HG02938 (cell line): ENCODE results near the gene HTR7.
A peak's percentile ranks its signal among the peaks of the same experiment; 100 is the strongest.
"Not testable (repeated sequence)": the region's sequence is repeated elsewhere in the genome, so short reads cannot be mapped to it uniquely, and the experiment has no call there.

ENCODE experiments used
- ATAC-seq: cut with Tn5 transposase; IDR thresholded peaks from one replicate; pipeline ENCODE4 v1.9.1; 2021; ENCODE audit warnings: mild to moderate bottlenecking, moderate library complexity; ENCODE audit not compliant: unreplicated experiment

HTR7 gene

GRCh38 chr10:90859321-90859751 lies 1.5 kb upstream of the HTR7 start:
- ATAC-seq, result no peak

- ATAC-seq, result no peak
These were observed 676 bp upstream of the HTR7 start for GRCh38 chr10:90858461-90858968.

GRCh38 chr10:90856964-90857634 lies 740 bp downstream of the HTR7 start:
- ATAC-seq, result peak; percentile 14

GRCh38 chr10:90856261-90856660 lies 1.6 kb downstream of the HTR7 start:
- no peak for ATAC-seq

GRCh38 chr10:90855126-90855525 lies 2.7 kb downstream of the HTR7 start:
- ATAC-seq, result no peak

- no peak for ATAC-seq
These were observed 7.7 kb downstream of the HTR7 start for GRCh38 chr10:90849956-90850749.

- no peak for ATAC-seq
These were observed 10.4 kb downstream of the HTR7 start for GRCh38 chr10:90847436-90847835.

GRCh38 chr10:90846746-90847145 lies 11.1 kb downstream of the HTR7 start:
- ATAC-seq, result no peak

GRCh38 chr10:90845726-90846125 lies 12.1 kb downstream of the HTR7 start:
- ATAC-seq, result no peak

- ATAC-seq, result no peak
These were observed 15.1 kb downstream of the HTR7 start for GRCh38 chr10:90842725-90843124.

- no peak for ATAC-seq
These were observed 20.4 kb downstream of the HTR7 start for GRCh38 chr10:90837486-90837885.

GRCh38 chr10:90834326-90834725 lies 23.5 kb downstream of the HTR7 start:
- no peak for ATAC-seq

- no peak for ATAC-seq
These were observed 25.7 kb downstream of the HTR7 start for GRCh38 chr10:90832111-90832510.

- ATAC-seq, result no peak
These were observed 35.3 kb downstream of the HTR7 start for GRCh38 chr10:90822508-90822907.

GRCh38 chr10:90821864-90822263 lies 36.0 kb downstream of the HTR7 start:
- ATAC-seq, result not testable (repeated sequence)

- no peak for ATAC-seq
These were observed 37.9 kb downstream of the HTR7 start for GRCh38 chr10:90819911-90820310.

GRCh38 chr10:90818736-90819135 lies 39.1 kb downstream of the HTR7 start:
- no peak for ATAC-seq

GRCh38 chr10:90817128-90817889 lies 40.5 kb downstream of the HTR7 start:
- no peak for ATAC-seq

- ATAC-seq, result no peak
These were observed 41.4 kb downstream of the HTR7 start for GRCh38 chr10:90816466-90816865.

- no peak for ATAC-seq
These were observed 44.1 kb downstream of the HTR7 start for GRCh38 chr10:90813594-90814365.

- not testable (repeated sequence) for ATAC-seq
These were observed 50.7 kb downstream of the HTR7 start for GRCh38 chr10:90807106-90807505.
